ENCODE results near the gene KIF26A. TPM values are rescaled to one million over a fixed set of nuclear protein-coding genes. Genes with fewer than 3 reads are reported as not detected.

The KIF26A gene
- total RNA-seq, 1 donor, result not detected

DNA sequence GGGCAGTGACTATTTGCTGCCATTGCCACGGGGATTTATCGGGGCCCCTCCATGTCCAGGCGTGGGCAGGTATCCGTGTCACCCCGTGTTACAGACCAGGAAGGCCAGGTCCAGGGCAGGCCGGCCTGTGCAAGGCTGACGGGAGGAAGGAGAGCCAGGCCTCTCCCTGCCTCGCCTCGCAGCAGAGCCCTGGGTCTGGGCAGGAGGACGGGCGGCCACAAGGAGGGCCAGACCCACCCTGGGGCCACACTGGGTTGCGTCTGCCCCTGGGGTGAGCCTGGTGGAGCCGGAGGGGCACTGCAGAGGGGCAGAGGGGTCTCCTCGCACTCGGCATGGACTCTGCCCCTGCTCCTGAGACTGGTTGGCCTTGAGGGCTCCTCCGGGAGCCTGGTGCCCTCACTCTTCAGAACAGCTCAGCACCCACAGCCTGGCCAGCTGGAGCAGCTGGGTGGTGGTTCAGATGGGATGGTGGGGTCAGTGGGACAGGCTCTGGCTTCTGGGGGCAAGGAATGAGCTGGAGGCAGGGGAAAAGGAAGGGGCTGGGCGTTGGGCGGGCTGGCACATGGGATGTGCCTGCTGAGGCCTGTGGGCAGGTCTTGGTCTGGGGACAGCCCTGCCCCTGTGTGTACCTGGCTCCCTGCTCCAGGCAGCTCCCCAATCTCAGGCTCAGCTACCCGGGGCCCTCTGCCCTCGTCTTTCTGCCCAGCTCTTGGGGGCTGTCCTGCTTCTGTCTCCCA is 53.9 kb downstream of the KIF26A start:
- H3K36me3 ChIP-seq (ENCODE audit: insufficient read depth, low read length), result no peaks in the 10 kb centered on the region
- no peak for TF ChIP-seq CTCF (IDR thresholded peaks at IDR 0.05; ENCODE audit: extremely low read depth, low read depth, low read length)
- H3K27ac ChIP-seq (ENCODE audit: low read depth, low read length), result no peak overlapping the region
- DNase-seq (ENCODE audit: insufficient read length, low spot score, missing footprints), result peak; percentile 85
- H3K4me3 ChIP-seq (ENCODE audit: insufficient read depth, low read length), result no peak overlapping the region
- H4K20me1 ChIP-seq (ENCODE audit: insufficient read depth, low read length), result no peaks in the 10 kb centered on the region
- no peak overlapping the region for H3K4me2 ChIP-seq (ENCODE audit: insufficient read depth, low read length)
- no peaks in the 10 kb centered on the region for H3K27me3 ChIP-seq (ENCODE audit: insufficient read depth, low read length)
- no peaks in the 10 kb centered on the region for H3K4me1 ChIP-seq (ENCODE audit: insufficient read depth, low read length)
- H3K9me3 ChIP-seq (ENCODE audit: low read depth, low read length), result no peaks in the 10 kb centered on the region
- no peak overlapping the region for H2AFZ ChIP-seq (ENCODE audit: low read length)
- no peaks in the 10 kb centered on the region for H3K79me2 ChIP-seq (ENCODE audit: insufficient read depth, low read length)

DNA sequence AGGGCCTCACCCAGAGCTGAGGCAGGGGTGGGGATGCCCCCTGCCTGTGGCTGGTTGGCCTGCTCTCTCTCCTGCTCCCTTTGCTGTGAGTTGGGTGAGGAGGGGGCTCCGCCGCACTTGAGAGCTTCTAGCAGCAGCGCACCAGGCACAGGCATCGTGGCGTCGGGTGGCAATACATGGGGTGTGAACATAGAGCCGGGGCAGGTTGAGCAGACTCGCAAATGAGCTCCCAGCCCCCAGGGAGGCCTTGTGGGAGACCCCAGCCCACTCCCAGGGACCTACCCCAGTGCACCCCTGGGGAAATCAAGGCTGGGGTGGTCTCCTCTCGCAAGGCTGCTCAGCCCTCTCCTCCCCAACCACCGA is 54.5 kb downstream of the KIF26A start:
- TF ChIP-seq CTCF (IDR thresholded peaks at IDR 0.05; ENCODE audit: extremely low read depth, low read depth, low read length), result no peak
- no peaks in the 10 kb centered on the region for H4K20me1 ChIP-seq (ENCODE audit: insufficient read depth, low read length)
- H2AFZ ChIP-seq (ENCODE audit: low read length), result no peak overlapping the region
- no peaks in the 10 kb centered on the region for H3K4me1 ChIP-seq (ENCODE audit: insufficient read depth, low read length)
- no peak for DNase-seq (ENCODE audit: insufficient read length, low spot score, missing footprints)
- no peak overlapping the region for H3K4me2 ChIP-seq (ENCODE audit: insufficient read depth, low read length)
- no peaks in the 10 kb centered on the region for H3K27me3 ChIP-seq (ENCODE audit: insufficient read depth, low read length)
- H3K27ac ChIP-seq (ENCODE audit: low read depth, low read length), result no peak overlapping the region
- H3K4me3 ChIP-seq (ENCODE audit: insufficient read depth, low read length), result no peak overlapping the region
- H3K9me3 ChIP-seq (ENCODE audit: low read depth, low read length), result no peaks in the 10 kb centered on the region
- no peaks in the 10 kb centered on the region for H3K79me2 ChIP-seq (ENCODE audit: insufficient read depth, low read length)
- H3K36me3 ChIP-seq (ENCODE audit: insufficient read depth, low read length), result no peaks in the 10 kb centered on the region

DNA sequence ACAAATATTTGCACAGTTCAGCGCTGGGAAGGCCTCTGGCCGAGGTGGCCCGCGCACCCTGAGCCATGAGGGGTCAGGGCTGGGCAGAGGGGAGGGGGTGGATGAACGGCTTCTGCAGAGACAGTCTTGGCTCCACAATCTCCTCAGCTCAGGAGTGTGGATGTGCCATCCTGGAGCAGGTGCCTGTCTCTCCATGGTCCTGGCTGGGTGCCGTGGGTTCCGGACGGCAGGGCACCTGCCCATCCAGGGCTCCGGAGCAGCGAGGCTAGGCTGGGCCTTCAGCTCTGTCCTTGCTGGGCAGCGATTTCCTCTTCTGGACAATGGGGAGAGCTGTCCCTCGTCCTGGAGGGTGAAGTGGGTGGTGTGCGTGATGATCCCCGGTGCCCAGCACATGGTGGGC is 55.6 kb downstream of the KIF26A start:
- TF ChIP-seq CTCF (IDR thresholded peaks at IDR 0.05; ENCODE audit: extremely low read depth, low read depth, low read length), result no peak
- Histone ChIP-seq H3K9me3 (ENCODE audit: low read depth, low read length) (no peaks in the 10 kb centered on the region), H3K27me3 (ENCODE audit: insufficient read depth, low read length) (no peaks in the 10 kb centered on the region), H4K20me1 (ENCODE audit: insufficient read depth, low read length) (no peaks in the 10 kb centered on the region), H3K4me1 (ENCODE audit: insufficient read depth, low read length) (no peaks in the 10 kb centered on the region), H2AFZ (ENCODE audit: low read length) (no peak overlapping the region), H3K79me2 (ENCODE audit: insufficient read depth, low read length) (no peaks in the 10 kb centered on the region), H3K36me3 (ENCODE audit: insufficient read depth, low read length) (no peaks in the 10 kb centered on the region), H3K27ac (ENCODE audit: low read depth, low read length) (no peak overlapping the region), H3K4me3 (ENCODE audit: insufficient read depth, low read length) (no peak overlapping the region), H3K4me2 (ENCODE audit: insufficient read depth, low read length) (no peak overlapping the region)
- DNase-seq (ENCODE audit: insufficient read length, low spot score, missing footprints), result no peak

DNA sequence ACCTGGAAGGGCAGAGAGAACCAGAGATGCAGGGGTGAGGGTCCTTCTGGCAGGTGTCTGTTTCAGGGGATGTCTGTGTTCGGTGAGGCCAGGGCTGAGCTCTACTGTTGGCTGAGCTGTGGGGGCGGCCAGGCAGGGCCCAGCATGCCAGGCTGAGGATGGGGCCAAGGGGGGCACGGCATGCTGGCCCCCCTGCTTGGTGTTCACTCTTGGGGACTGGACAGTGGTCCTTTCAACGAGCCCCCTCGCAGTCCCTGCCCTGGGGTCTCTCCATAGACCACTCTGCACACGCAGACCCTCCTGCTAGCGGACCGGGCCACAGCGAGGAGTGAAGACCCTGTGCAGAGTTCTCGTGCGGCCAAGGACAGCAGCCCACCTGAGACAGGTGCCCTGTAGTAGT is 56.3 kb downstream of the KIF26A start:
- Histone ChIP-seq H3K36me3 (ENCODE audit: insufficient read depth, low read length) (no peaks in the 10 kb centered on the region), H3K4me1 (ENCODE audit: insufficient read depth, low read length) (no peaks in the 10 kb centered on the region), H3K79me2 (ENCODE audit: insufficient read depth, low read length) (no peaks in the 10 kb centered on the region), H3K4me2 (ENCODE audit: insufficient read depth, low read length) (no peak overlapping the region), H3K27me3 (ENCODE audit: insufficient read depth, low read length) (no peaks in the 10 kb centered on the region), H3K9me3 (ENCODE audit: low read depth, low read length) (no peaks in the 10 kb centered on the region), H3K27ac (ENCODE audit: low read depth, low read length) (no peak overlapping the region), H4K20me1 (ENCODE audit: insufficient read depth, low read length) (no peaks in the 10 kb centered on the region), H3K4me3 (ENCODE audit: insufficient read depth, low read length) (no peak overlapping the region), H2AFZ (ENCODE audit: low read length) (no peak overlapping the region)
- no peak for TF ChIP-seq CTCF (IDR thresholded peaks at IDR 0.05; ENCODE audit: extremely low read depth, low read depth, low read length)
- DNase-seq (ENCODE audit: insufficient read length, low spot score, missing footprints), result no peak
